Measurements from ENCODE around the gene TM4SF1.

The TM4SF1 gene

GRCh38 chr3:149417174-149417573, 39.7 kb upstream of the TM4SF1 start:
- no peak for DNase-seq (ENCODE audit: low read depth)
- no peak overlapping the region for H3K4me3 ChIP-seq (ENCODE audit: low read length)
- no peak for TF ChIP-seq CTCF (conservative IDR thresholded peaks at IDR 0.05; ENCODE audit: low read depth, low read length)

- DNase-seq (ENCODE audit: low read depth) = no peak
- no peak for TF ChIP-seq CTCF (conservative IDR thresholded peaks at IDR 0.05; ENCODE audit: low read depth, low read length)
- H3K4me3 ChIP-seq (ENCODE audit: low read length) = no peak overlapping the region
Observed at GRCh38 chr3:149415484-149415883, 38.0 kb upstream of the TM4SF1 start.

DNA sequence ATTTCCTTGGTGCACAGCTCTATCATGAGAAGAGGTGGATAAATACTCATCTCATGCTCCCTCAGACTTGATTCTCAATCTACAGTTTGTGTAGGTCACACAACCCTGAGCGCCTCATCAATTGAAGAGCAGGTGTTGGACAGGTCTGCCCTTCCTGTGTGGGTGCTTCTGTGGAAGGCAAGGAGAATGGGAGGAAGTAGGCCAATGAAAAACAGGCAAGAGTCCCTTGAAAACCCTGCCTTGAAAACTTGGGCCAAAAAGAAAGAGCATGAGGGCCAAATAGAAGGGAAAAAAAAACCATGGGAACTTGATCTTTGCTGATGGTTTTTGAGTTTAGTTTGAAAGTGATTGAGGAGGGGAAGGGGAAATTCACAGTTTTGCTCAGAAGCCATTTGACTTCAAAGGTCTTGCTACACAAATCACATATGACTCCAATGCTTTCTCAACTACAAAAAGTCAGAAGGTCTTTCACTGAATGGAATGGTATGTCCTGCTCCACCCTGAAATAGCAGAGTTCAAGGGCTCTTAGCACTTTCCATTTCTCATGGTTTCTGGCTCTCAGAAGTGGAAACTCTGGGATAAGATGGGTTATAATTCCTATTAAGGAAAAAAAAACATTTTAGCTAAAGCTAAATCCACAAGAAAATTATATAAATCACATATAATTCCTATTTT, 37.2 kb upstream of the TM4SF1 start:
- no peak overlapping the region for H3K4me3 ChIP-seq (ENCODE audit: low read length)
- DNase-seq (ENCODE audit: low read depth) = no peak
- no peak for TF ChIP-seq CTCF (conservative IDR thresholded peaks at IDR 0.05; ENCODE audit: low read depth, low read length)

- DNase-seq (ENCODE audit: low read depth) = no peak
- H3K4me3 ChIP-seq (ENCODE audit: low read length) = no peak overlapping the region
- no peak for TF ChIP-seq CTCF (conservative IDR thresholded peaks at IDR 0.05; ENCODE audit: low read depth, low read length)
Observed at GRCh38 chr3:149411583-149411982, 34.1 kb upstream of the TM4SF1 start.

GRCh38 chr3:149409351-149409750, 31.9 kb upstream of the TM4SF1 start:
- no peak for TF ChIP-seq CTCF (conservative IDR thresholded peaks at IDR 0.05; ENCODE audit: low read depth, low read length)
- no peak for DNase-seq (ENCODE audit: low read depth)
- H3K4me3 ChIP-seq (ENCODE audit: low read length) = no peak overlapping the region

GRCh38 chr3:149407898-149408297, 30.4 kb upstream of the TM4SF1 start:
- no peak for TF ChIP-seq CTCF (conservative IDR thresholded peaks at IDR 0.05; ENCODE audit: low read depth, low read length)

GRCh38 chr3:149406244-149406752, 28.8 kb upstream of the TM4SF1 start:
- TF ChIP-seq CTCF (conservative IDR thresholded peaks at IDR 0.05; ENCODE audit: low read depth, low read length) = no peak
- H3K4me3 ChIP-seq (ENCODE audit: low read length) = no peak overlapping the region
- no peak for DNase-seq (ENCODE audit: low read depth)

More at GRCh38 chr3:149407898-149408297, 30.4 kb upstream of the TM4SF1 start:
- no peak for DNase-seq (ENCODE audit: low read depth)
- H3K4me3 ChIP-seq (ENCODE audit: low read length) = no peak overlapping the region

Data from retinal pigment epithelial cell (primary cell).